B cell (primary cell): Measurements from ENCODE around the gene ARHGAP26.

Source experiments
- CTCF ChIP-seq: fragments of 200-600 bp; IDR thresholded peaks from one replicate; pipeline ENCODE4 v1.8.0; 2022; ENCODE audit warnings: antibody characterized with exemption, mild to moderate bottlenecking
- EZH2 ChIP-seq: IDR thresholded peaks from 2 replicates; pipeline ENCODE4 v1.6.1; 2012; ENCODE audit warnings: borderline replicate concordance, low read depth, mild to moderate bottlenecking, moderate library complexity, low read length; ENCODE audit not compliant: insufficient read depth, poor library complexity, severe bottlenecking

- TF ChIP-seq CTCF (no peak), EZH2 (no peak)
Observed at GRCh38 chr5:143168921-143169810, 399.0 kb downstream of the ARHGAP26 start.
